HT1080 (cell line): ENCODE data around the gene SGTA. TPM values are rescaled to one million over a fixed set of nuclear protein-coding genes. Genes with fewer than 3 reads are reported as not detected.
A peak's percentile ranks its signal among the peaks of the same experiment; 100 is the strongest.
"Not testable (repeated sequence)": the region's sequence is repeated elsewhere in the genome, so short reads cannot be mapped to it uniquely, and the experiment has no call there.

Experiments used
- DNase-seq: peaks from one replicate; pipeline ENCODE4 v3.0.0-alpha.2; 2015; ENCODE audit warnings: low read depth
- total RNA-seq: library from RNA; depleted of rRNA; stranded (reverse); fragments of >200 nt; shearing (Covaris generic); gene quantifications from 2 replicates; pipeline ENCODE4 v1.2.3, GENCODE V29; 2014; rRNA removed

SGTA gene
- total RNA-seq, 1 experiment from 2014 or later: 131 TPM

DNA sequence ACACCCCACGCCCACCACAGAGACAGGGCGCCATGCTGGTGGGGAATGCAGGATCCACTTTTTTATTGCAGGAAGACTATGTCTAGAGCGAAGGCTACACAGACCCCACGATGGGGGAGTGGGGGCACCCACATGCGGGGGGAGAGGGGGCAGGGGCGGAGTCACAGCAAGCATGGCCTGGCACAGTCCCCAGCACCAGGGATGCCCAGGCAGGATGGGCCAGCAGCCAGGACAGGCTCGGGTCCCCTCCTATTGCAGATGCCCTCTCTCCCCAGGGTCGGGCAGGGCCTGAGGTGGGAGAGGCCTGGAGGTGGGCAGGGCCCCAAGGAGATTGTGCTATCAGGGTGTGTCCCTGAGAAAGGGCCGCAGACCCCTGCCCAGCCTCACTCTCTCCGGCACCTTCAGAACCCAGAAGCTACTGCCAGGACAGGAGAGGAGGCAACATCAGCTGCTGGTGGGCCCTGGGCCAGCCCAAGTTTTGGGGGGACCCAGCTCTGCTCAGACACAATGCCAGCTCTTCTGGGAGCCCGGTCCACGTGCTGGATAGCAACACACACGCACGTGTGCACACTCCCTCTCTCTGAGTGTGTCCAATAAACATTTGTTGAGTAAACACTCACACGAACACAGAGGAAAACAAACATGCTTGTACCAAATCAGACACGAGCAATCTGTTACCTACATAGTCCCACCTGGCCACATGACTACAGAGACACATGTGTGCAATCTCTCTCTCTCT is 68.4 kb downstream of the SGTA start:
- DNase-seq: no peak

DNA sequence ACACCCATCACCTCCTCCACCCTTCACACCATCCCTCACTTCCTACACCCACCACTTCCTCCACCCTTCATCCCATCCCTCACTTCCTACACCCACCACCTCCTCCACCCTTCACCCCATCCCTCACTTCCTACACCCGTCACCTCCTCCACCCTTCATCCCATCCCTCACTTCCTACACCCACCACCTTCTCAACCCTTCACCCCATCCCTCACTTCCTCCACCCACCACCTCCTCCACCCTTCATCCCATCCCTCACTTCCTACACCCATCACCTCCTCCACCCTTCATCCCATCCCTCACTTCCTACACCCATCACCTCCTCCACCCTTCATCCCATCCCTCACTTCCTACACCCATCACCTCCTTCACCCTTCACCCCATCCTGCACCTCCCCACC is 69.0 kb downstream of the SGTA start:
- not testable (repeated sequence) for DNase-seq

DNA sequence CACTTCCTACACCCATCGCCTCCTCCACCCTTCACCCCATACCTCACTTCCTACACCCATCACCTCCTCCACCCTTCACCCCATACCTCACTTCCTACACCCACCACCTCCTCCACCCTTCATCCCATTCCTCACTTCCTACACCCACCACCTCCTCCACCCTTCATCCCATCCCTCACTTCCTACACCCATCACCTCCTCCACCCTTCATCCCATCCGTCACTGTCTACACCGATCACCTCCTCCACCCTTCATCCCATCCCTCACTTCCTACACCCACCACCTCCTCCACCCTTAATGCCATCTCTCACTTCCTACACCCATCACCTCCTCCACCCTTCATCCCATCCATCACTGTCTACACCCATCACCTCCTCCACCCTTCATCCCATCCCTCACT is 69.9 kb downstream of the SGTA start:
- DNase-seq: not testable (repeated sequence)

DNA sequence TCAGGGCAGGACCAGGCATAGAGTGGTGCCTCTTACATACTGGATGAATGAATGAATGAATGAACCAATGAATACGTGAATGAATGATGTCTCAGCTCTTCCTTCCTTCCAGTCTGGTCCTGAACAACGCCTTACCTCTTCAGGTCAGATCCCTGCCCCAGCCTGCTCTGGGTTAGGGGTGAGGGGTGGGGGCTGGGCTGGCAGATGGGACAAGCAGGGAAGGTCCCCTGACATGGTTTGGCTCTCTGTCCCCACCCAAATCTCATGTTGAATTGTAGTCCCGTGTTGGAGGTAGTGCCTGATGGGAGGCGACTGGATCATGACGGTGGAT is 71.2 kb downstream of the SGTA start:
- DNase-seq: no peak

DNA sequence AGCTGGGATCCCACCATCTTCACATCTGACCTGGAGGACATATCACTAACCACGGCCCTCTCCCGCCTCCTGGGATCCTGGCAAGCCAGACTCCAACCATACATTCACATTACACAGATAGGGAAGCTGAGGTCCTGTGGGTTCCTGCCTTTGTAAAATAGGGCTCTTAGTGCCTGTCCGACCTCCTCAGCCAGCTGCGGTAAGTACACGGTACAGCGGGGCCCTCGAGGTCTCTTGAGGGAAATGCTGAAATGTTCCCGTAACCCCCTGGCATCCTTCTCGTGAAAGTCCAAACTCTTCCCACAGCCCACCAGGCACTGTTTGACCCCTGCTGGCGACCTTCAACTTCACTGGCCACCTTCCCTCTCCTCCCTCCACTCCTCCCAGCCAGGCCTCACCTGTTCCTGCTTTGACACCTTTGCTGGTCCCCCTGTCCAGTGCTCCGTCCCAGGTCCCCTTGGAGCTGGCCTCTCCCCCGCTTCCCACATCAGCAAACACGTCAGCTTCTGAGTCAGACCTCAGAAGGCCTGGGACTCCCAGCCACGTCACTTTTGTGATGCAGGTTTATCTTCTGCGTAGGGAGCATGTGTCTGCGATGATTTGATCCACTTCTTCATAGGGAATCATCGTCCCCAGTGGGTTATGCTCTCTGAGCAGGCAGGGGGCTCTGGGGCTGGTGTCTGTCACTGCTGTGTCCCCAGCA is 71.8 kb downstream of the SGTA start:
- peak; percentile 43 for DNase-seq

DNA sequence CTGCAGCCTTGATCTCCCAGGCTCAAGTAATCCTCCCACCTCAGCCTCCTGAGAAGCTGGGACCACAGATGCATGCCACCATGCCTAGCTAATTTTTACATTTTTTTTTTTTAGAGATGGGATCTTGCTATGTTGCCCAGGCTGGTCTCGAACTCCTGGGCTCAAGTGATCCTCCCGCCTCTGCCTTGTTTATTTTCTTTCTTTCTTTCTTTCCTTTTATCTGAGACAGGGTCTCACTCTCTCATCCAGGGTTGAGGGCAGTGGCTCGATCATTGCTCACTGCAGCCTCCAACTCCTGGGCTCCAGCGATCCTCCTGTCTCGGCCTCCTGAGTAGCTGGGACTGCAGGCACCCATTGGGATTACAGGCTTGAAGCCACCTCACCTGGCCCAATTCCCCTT is 76.8 kb downstream of the SGTA start:
- no peak for DNase-seq

Other genes with a start within 250 kb of the SGTA start
- gene GNG7, start 80.6 kb downstream of the SGTA start, total RNA-seq: not detected in 2 replicates
- gene DIRAS1, start 61.9 kb downstream of the SGTA start, total RNA-seq: not detected in 2 replicates
- 55.0 and 57.3 TPM in 2 replicates for gene SLC39A3, start 43.3 kb downstream of the SGTA start, total RNA-seq
- gene THOP1, start 2.2 kb upstream of the SGTA start, total RNA-seq: 299 and 325 TPM in 2 replicates
- gene ZNF554, start 36.6 kb upstream of the SGTA start, total RNA-seq: 0.33 and 0.63 TPM in 2 replicates
- 0.11 and 1.0 TPM in 2 replicates for gene ZNF555, start 58.2 kb upstream of the SGTA start, total RNA-seq
- 0.03 TPM in 1 of 2 replicates, not detected in the other for gene ZNF556, start 84.1 kb upstream of the SGTA start, total RNA-seq
- gene ZNF57, start 117.7 kb upstream of the SGTA start, total RNA-seq: not detected in 2 replicates
- gene ZNF77, start 161.7 kb upstream of the SGTA start, total RNA-seq: 0.07 TPM in 1 of 2 replicates, not detected in the other
- gene TLE6, start 194.3 kb upstream of the SGTA start, total RNA-seq: not detected in 2 replicates
- 1.1 TPM in 1 of 2 replicates, not detected in the other for gene TLE2, start 246.0 kb upstream of the SGTA start, total RNA-seq